H1 (cell line): ENCODE data around the gene ECE2. TPM values are rescaled to one million over a fixed set of nuclear protein-coding genes. Genes with fewer than 3 reads are reported as not detected.

Experiments used
- USF2 ChIP-seq: IDR thresholded peaks from 2 replicates; pipeline ENCODE4 v1.6.1; 2011; ENCODE audit warnings: low read length, improper control_type of control experiment
- polyA plus RNA-seq, 7 experiments: library from polyadenylated mRNA; depleted of rRNA in 3 of 7; stranded (reverse) in 5 of 7; unstranded in 2 of 7; fragments of >200 nt in 5 of 7; fragments of 200-250 nt in 2 of 7; gene quantifications; 1 replicate in 5 of 7; 2 replicates in 1 of 7; 4 replicates in 1 of 7; pipeline versions ENCODE4 v1.2.1 to v1.2.3, GENCODE V29; 2011 to 2013; ENCODE audit warnings: missing spikeins in 2 of 7, mixed read lengths in 2 of 7
- total RNA-seq: library from RNA; stranded (reverse); fragmentation: NEBNext Ultra II Directional; extraction: Animal tissue kit (Norgen Biotek cat#: 25700); gene quantifications from 2 replicates; pipeline ENCODE4 v1.2.1, GENCODE V29; 2021

ECE2 gene
- total and polyA plus RNA-seq, 2 of the 8 experiments (the other 6 are each of a cell fraction or from before 2014, with no cell fraction given): 0.44 to 0.86 TPM

DNA sequence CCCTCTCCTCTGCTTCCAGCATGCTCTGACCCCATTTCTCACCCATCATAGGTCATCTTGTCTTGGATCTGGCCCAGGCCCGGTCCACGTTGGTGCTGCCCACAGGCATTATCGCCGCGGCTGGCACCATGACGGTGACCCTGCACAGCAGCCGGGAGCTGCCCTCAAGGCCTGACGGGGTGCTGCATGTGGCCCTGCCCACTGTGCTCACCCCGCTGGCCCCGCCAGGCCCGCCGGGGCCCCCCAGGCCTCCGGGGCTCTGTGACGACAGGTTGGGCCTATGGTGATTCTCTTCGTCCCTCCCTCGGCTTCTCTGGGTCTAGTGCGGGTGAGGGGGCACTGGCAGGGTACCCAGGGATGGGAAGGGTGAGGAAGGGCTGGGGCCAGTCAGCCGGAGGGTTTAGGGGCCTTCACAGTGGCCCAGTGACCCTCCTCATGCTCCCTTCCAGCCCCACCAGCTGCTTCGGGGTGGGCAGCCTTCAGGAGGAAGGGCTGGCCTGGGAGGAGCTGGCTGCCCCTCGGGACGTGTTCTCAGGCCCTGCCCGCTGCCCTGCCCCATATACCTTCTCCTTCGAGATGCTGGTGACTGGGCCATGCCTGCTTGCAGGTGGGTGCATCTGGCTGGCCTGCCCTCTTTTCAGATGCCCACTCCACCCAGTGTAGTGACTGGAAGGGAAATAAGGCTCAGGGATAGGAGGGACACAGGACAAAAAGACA lies 42.5 kb upstream of the ECE2 start (continued):
- TF ChIP-seq USF2: no peak
